H1 (cell line): ENCODE results near the gene EVX2. TPM values are rescaled to one million over a fixed set of nuclear protein-coding genes. Genes with fewer than 3 reads are reported as not detected.

Source experiments
- CTCF ChIA-PET: fragments of 300-600 bp; sonication (Branson Sonifier 250); formaldehyde crosslinking; loops from one replicate; lab custom pipeline; 2021; ENCODE audit not compliant: partially characterized antibody; lab: Charles Lee
- POLR2A ChIA-PET: fragments of 300-600 bp; sonication (Branson Sonifier 250); formaldehyde crosslinking; loops from one replicate; lab custom pipeline; 2021; ENCODE audit warnings: inconsistent platforms; ENCODE audit not compliant: partially characterized antibody; lab: Charles Lee
- DNase-seq, 2 experiments: peaks; one replicate each; pipeline versions ENCODE4 v3.0.0 to v3.0.0-alpha.2; 2010 to 2022; ENCODE audit warnings: low spot score in 2 of 2, low read depth in 1 of 2, mixed read lengths in 1 of 2
- FAIRE-seq: peaks from 2 replicates; lab custom pipeline; 2011; peaks lifted over from hg19 to GRCh38; lab: Jason Lieb, UNC
- H2AFZ ChIP-seq: 2 replicates; pipeline ENCODE4 v1.8.1; 2012; ENCODE audit warnings: low read length, inconsistent platforms
- H2AK5ac ChIP-seq: 2 replicates; pipeline ENCODE4 v1.6.1; 2013; ENCODE audit warnings: low read depth, low read length
- H2BK120ac ChIP-seq: replicated peaks from 2 replicates; pipeline ENCODE3; 2013; ENCODE audit warnings: low read depth, low read length, inconsistent platforms
- H2BK12ac ChIP-seq: 2 replicates; pipeline ENCODE4 v1.6.1; 2013; ENCODE audit warnings: low read depth, low read length
- H2BK15ac ChIP-seq: 2 replicates; pipeline ENCODE4 v1.6.1; 2013; ENCODE audit warnings: low read length
- H2BK20ac ChIP-seq: 2 replicates; pipeline ENCODE4 v1.6.1; 2013; ENCODE audit warnings: low read length
- H2BK5ac ChIP-seq: 2 replicates; pipeline ENCODE4 v1.6.1; 2013; ENCODE audit warnings: low read depth, low read length
- H3K14ac ChIP-seq: 2 replicates; pipeline ENCODE4 v1.6.1; 2013; ENCODE audit warnings: inconsistent platforms; ENCODE audit not compliant: insufficient read length
- H3K18ac ChIP-seq: 2 replicates; pipeline ENCODE4 v1.6.1; 2013; ENCODE audit warnings: low read length; ENCODE audit errors: extremely low read depth
- H3K23ac ChIP-seq: 2 replicates; pipeline ENCODE4 v1.6.1; 2013; ENCODE audit warnings: inconsistent platforms; ENCODE audit not compliant: insufficient read length
- H3K23me2 ChIP-seq: 2 replicates; pipeline ENCODE4 v1.6.1; 2013; ENCODE audit warnings: low read depth, low read length
- H3K27ac ChIP-seq: 2 replicates; pipeline ENCODE4 v1.6.1; 2011; ENCODE audit warnings: low read depth, low read length, inconsistent platforms
- H3K27me3 ChIP-seq, 4 experiments: replicated peaks in 1 of 4; 1 replicate in 1 of 4; 2 replicates in 3 of 4; pipeline versions ENCODE4 v1.6.1 to v1.8.1; 2011 to 2013; ENCODE audit warnings: low read length in 3 of 4, mild to moderate bottlenecking in 3 of 4, inconsistent platforms in 2 of 4, mixed read lengths in 2 of 4, moderate library complexity in 1 of 4; ENCODE audit not compliant: control insufficient read depth in 3 of 4, insufficient read depth in 3 of 4; ENCODE audit errors: extremely low read depth in 1 of 4
- H3K36me3 ChIP-seq, 4 experiments: 2 replicates each; pipeline versions ENCODE4 v1.6.1 to v1.8.1; 2011 to 2013; ENCODE audit warnings: mild to moderate bottlenecking in 4 of 4, low read length in 3 of 4, moderate library complexity in 2 of 4, control low read depth in 1 of 4, inconsistent platforms in 1 of 4; ENCODE audit not compliant: insufficient read depth in 4 of 4, control insufficient read depth in 2 of 4
- H3K4ac ChIP-seq: replicated peaks from 2 replicates; pipeline ENCODE3; 2013; ENCODE audit warnings: low read length, low read depth, mixed read lengths, inconsistent platforms; ENCODE audit not compliant: insufficient read length
- H3K4me1 ChIP-seq, 4 experiments: replicated peaks in 1 of 4; 1 replicate in 1 of 4; 2 replicates in 3 of 4; pipeline versions ENCODE4 v1.6.1 to v1.8.1; 2011 to 2013; ENCODE audit warnings: low read length in 3 of 4, inconsistent platforms in 2 of 4, mixed read lengths in 1 of 4; ENCODE audit not compliant: insufficient read depth in 4 of 4, control insufficient read depth in 3 of 4
- H3K4me2 ChIP-seq, 2 experiments: 2 replicates each; pipeline versions ENCODE4 v1.6.1 to v1.8.1; 2011 to 2013; ENCODE audit warnings: low read depth in 2 of 2, low read length in 2 of 2, control low read depth in 1 of 2, inconsistent platforms in 1 of 2, mild to moderate bottlenecking in 1 of 2; ENCODE audit not compliant: insufficient read depth in 1 of 2
- H3K4me3 ChIP-seq, 4 experiments: fragments of 200-600, 300-600 bp in 1 of 4; sonication (generic), shearing (Covaris generic), sonication (Bioruptor Twin) in 1 of 4; 2 replicates each; pipeline versions ENCODE4 v1.5.1 to v1.8.1; 2011 to 2016; ENCODE audit warnings: low read length in 4 of 4, low read depth in 3 of 4, control low read depth in 2 of 4, inconsistent platforms in 2 of 4, mild to moderate bottlenecking in 2 of 4, mixed read lengths in 1 of 4, moderate library complexity in 1 of 4; ENCODE audit not compliant: insufficient read depth in 2 of 4; ENCODE audit errors: extremely low read depth in 1 of 4
- H3K56ac ChIP-seq: replicated peaks from 2 replicates; pipeline ENCODE3; 2013; ENCODE audit warnings: low read depth, mild to moderate bottlenecking, mixed read lengths, low read length, inconsistent platforms; ENCODE audit not compliant: insufficient read length
- H3K79me1 ChIP-seq: 2 replicates; pipeline ENCODE4 v1.6.1; 2013; ENCODE audit warnings: low read depth, low read length, control low read depth
- H3K79me2 ChIP-seq, 2 experiments: 2 replicates each; pipeline versions ENCODE4 v1.6.1 to v1.8.1; 2012 to 2013; ENCODE audit warnings: low read length in 2 of 2, mild to moderate bottlenecking in 2 of 2, inconsistent platforms in 1 of 2; ENCODE audit not compliant: insufficient read depth in 2 of 2, control insufficient read depth in 1 of 2
- H3K9ac ChIP-seq, 4 experiments: replicated peaks in 1 of 4; 1 replicate in 1 of 4; 2 replicates in 3 of 4; pipeline versions ENCODE4 v1.6.1 to v1.8.1; 2011 to 2013; ENCODE audit warnings: low read depth in 3 of 4, low read length in 3 of 4, control low read depth in 2 of 4, mild to moderate bottlenecking in 2 of 4, moderate library complexity in 2 of 4, inconsistent platforms in 1 of 4; ENCODE audit errors: extremely low read depth in 1 of 4
- H3K9me3 ChIP-seq, 2 experiments: 2 replicates each; pipeline versions ENCODE4 v1.6.1 to v1.8.1; 2012 to 2013; ENCODE audit warnings: mild to moderate bottlenecking in 2 of 2, moderate library complexity in 2 of 2, control low read depth in 1 of 2, inconsistent platforms in 1 of 2, low read depth in 1 of 2, low read length in 1 of 2, mixed read lengths in 1 of 2; ENCODE audit not compliant: insufficient read depth in 2 of 2
- H4K20me1 ChIP-seq, 2 experiments: replicated peaks in 1 of 2; 2 replicates each; pipeline versions ENCODE3 to v1.8.1; 2011 to 2013; ENCODE audit warnings: inconsistent platforms in 2 of 2, low read length in 2 of 2, mild to moderate bottlenecking in 1 of 2; ENCODE audit not compliant: insufficient read depth in 2 of 2, control insufficient read depth in 1 of 2
- H4K5ac ChIP-seq: 2 replicates; pipeline ENCODE4 v1.6.1; 2013; ENCODE audit warnings: low read length, low read depth, mixed read lengths, inconsistent platforms; ENCODE audit not compliant: insufficient read length
- H4K8ac ChIP-seq: 2 replicates; pipeline ENCODE4 v1.8.0; 2013; ENCODE audit warnings: mild to moderate bottlenecking, moderate library complexity, low read length, inconsistent platforms; ENCODE audit not compliant: insufficient read depth; ENCODE audit errors: extremely low read depth
- H4K91ac ChIP-seq: replicated peaks from 2 replicates; pipeline ENCODE3; 2013; ENCODE audit warnings: low read length, mixed read lengths, inconsistent platforms; ENCODE audit not compliant: insufficient read length
- ASH2L ChIP-seq: fragments of 200-600, 300-600 bp; sonication (generic); IDR thresholded peaks from one replicate; pipeline ENCODE4 v1.7.1; 2017; ENCODE audit warnings: low read length
- BCL11A ChIP-seq, 2 experiments: IDR thresholded peaks; one replicate each; pipeline ENCODE4 v1.6.1; 2011; ENCODE audit warnings: low read depth in 2 of 2, low read length in 2 of 2, mild to moderate bottlenecking in 2 of 2
- CBX8 ChIP-seq: fragments of 300-800, 300-1000 bp; sonication (generic); IDR thresholded peaks from 2 replicates; pipeline ENCODE4 v1.7.1; 2016; ENCODE audit warnings: low read depth, low read length, borderline replicate concordance
- CHD1 ChIP-seq: IDR thresholded peaks from 2 replicates; pipeline ENCODE4 v1.6.1; 2012; ENCODE audit warnings: low read depth, low read length, improper control_type of control experiment
- EP300 ChIP-seq, 2 experiments: IDR thresholded peaks; 1 replicate in 1 of 2; 2 replicates in 1 of 2; pipeline ENCODE4 v1.6.1; 2011 to 2012; ENCODE audit warnings: low read depth in 2 of 2, low read length in 2 of 2, mild to moderate bottlenecking in 2 of 2, borderline replicate concordance in 1 of 2, inconsistent platforms in 1 of 2, moderate library complexity in 1 of 2
- HDAC2 ChIP-seq, 2 experiments: fragments of 300-600 bp in 1 of 2; sonication (generic) in 1 of 2; IDR thresholded peaks; 2 replicates each; pipeline ENCODE4 v1.6.1; 2011 to 2012; ENCODE audit warnings: low read depth in 2 of 2, low read length in 2 of 2, mild to moderate bottlenecking in 2 of 2, moderate library complexity in 2 of 2, borderline replicate concordance in 1 of 2, inconsistent platforms in 1 of 2
- HDAC6 ChIP-seq: IDR thresholded peaks from one replicate; pipeline ENCODE4 v1.7.1; 2012; ENCODE audit warnings: low read depth, mild to moderate bottlenecking, inconsistent platforms, low read length, moderate library complexity
- MAFK ChIP-seq: IDR thresholded peaks from 2 replicates; pipeline ENCODE4 v1.6.1; 2012; ENCODE audit warnings: low read depth, mild to moderate bottlenecking, improper control_type of control experiment, low read length
- RFX5 ChIP-seq: IDR thresholded peaks from 2 replicates; pipeline ENCODE4 v1.6.1; 2011; ENCODE audit warnings: low read depth, low read length, improper control_type of control experiment, borderline replicate concordance
- SIX5 ChIP-seq: IDR thresholded peaks from 2 replicates; pipeline ENCODE4 v1.6.1; 2011; ENCODE audit warnings: mild to moderate bottlenecking, low read depth, low read length
- SP2 ChIP-seq: IDR thresholded peaks from 2 replicates; pipeline ENCODE4 v1.6.1; 2012; ENCODE audit warnings: mild to moderate bottlenecking, low read length, inconsistent platforms
- SUZ12 ChIP-seq: fragments of 200-600 bp; sonication (generic); IDR thresholded peaks from 2 replicates; pipeline ENCODE4 v1.6.1; 2012; ENCODE audit warnings: mild to moderate bottlenecking, inconsistent platforms, low read length, moderate library complexity, mixed read lengths
- ZNF274 ChIP-seq: IDR thresholded peaks from 2 replicates; pipeline ENCODE4 v1.7.0; 2012; ENCODE audit warnings: low read length, borderline replicate concordance; ENCODE audit errors: extremely low read depth
- WGBS, 2 experiments: shearing (Covaris generic) in 1 of 2; methylation state at CpG; one replicate each; pipeline versions ENCODE4 v1.1.6 to v1.1.7; 2013 to 2015; ENCODE audit warnings: low lambda C conversion rate in 2 of 2, mixed read lengths in 2 of 2, inconsistent platforms in 1 of 2, low coverage in 1 of 2, missing lambda C conversion rate in 1 of 2; ENCODE audit not compliant: insufficient replicate concordance in 2 of 2, insufficient coverage in 1 of 2, insufficient read length in 1 of 2; ENCODE audit errors: extremely low coverage in 1 of 2, missing lambda C conversion rate in 1 of 2; 5-methylcytosine and 5-hydroxymethylcytosine counted together
- polyA plus RNA-seq, 7 experiments: library from polyadenylated mRNA; depleted of rRNA in 3 of 7; stranded (reverse) in 5 of 7; unstranded in 2 of 7; fragments of >200 nt in 5 of 7; fragments of 200-250 nt in 2 of 7; gene quantifications; 1 replicate in 5 of 7; 2 replicates in 1 of 7; 4 replicates in 1 of 7; pipeline versions ENCODE4 v1.2.1 to v1.2.3, GENCODE V29; 2011 to 2013; ENCODE audit warnings: missing spikeins in 2 of 7, mixed read lengths in 2 of 7
- total RNA-seq: library from RNA; stranded (reverse); fragmentation: NEBNext Ultra II Directional; extraction: Animal tissue kit (Norgen Biotek cat#: 25700); gene quantifications from 2 replicates; pipeline ENCODE4 v1.2.1, GENCODE V29; 2021

The EVX2 gene
- total and polyA plus RNA-seq, 2 of the 8 experiments (the other 6 are each of a cell fraction or from before 2014, with no cell fraction given), result not detected

- no peak overlapping the region for H2AFZ ChIP-seq
- 9% methylated on average over 30 of the region's 30 CpGs; no CpG with 5 or more reads in 1 of the 2 experiments for WGBS, 2 experiments
- H4K20me1 ChIP-seq, result peaks cover 10 to 16% of the 10 kb centered on the region in 2 experiments
- H2BK12ac ChIP-seq, result 0 out of 2 replicates have a peak overlapping the region, but pooled peaks have one; percentile 19
- H2BK15ac ChIP-seq, result peak overlapping the region; percentile 8; the same call in 1 of the 2 replicates
- no peak overlapping the region for H4K5ac ChIP-seq
- H3K18ac ChIP-seq, result no peak overlapping the region
- no peak overlapping the region for H3K4ac ChIP-seq
- no peaks in the 10 kb centered on the region for H3K79me2 ChIP-seq
- H2BK5ac ChIP-seq, result no peak overlapping the region
- peaks cover 0 to 4% (median 0%) of the 10 kb centered on the region in 4 experiments; a peak in 1 of 8 replicates for H3K36me3 ChIP-seq
- no peak overlapping the region for H3K27ac ChIP-seq
- H3K23ac ChIP-seq, result no peak overlapping the region
- H3K4me1 ChIP-seq, result peaks cover 3 to 20% (median 11%) of the 10 kb centered on the region in 4 experiments; a peak in 5 of 7 replicates
- POLR2A ChIA-PET, result no interaction called here
- no peaks in the 10 kb centered on the region for H3K9me3 ChIP-seq
- no peaks in the 10 kb centered on the region for H3K79me1 ChIP-seq
- no peak overlapping the region for H3K9ac ChIP-seq
- peak overlapping the region in 2 of 4 experiments; percentile 14 to 54; a peak in 3 of 8 replicates for H3K4me3 ChIP-seq
- H3K14ac ChIP-seq, result no peak overlapping the region
- H3K23me2 ChIP-seq, result no peaks in the 10 kb centered on the region; the same call in 1 of the 2 replicates
- H3K56ac ChIP-seq, result no peak overlapping the region
- no peak overlapping the region for H2BK120ac ChIP-seq
- H3K27me3 ChIP-seq, result peaks cover 83 to 94% (median 87%) of the 10 kb centered on the region in 4 experiments
- peak in 1 of 2 experiments; percentile 55 for DNase-seq
- H2AK5ac ChIP-seq, result no peak overlapping the region
- peak overlapping the region; percentile 53 to 57 for H3K4me2 ChIP-seq
- no peak for FAIRE-seq
- H4K91ac ChIP-seq, result no peak overlapping the region
- peak overlapping the region; percentile 9; the same call in 1 of the 2 replicates for H4K8ac ChIP-seq
- CTCF ChIA-PET, result interaction anchor here (1.4 to 2.2 kb wide), 2 partner anchors 11 to 378 kb away, joined by 9 to 10 read pairs; no protein-coding TSS in a partner anchor
- H2BK20ac ChIP-seq, result no peak overlapping the region
- TF ChIP-seq SP2, result no peak
- TF ChIP-seq CBX8, result peak; percentile 10; the same call in 1 of the 2 replicates
- no peak for TF ChIP-seq SIX5
- peak; percentile 94 for TF ChIP-seq SUZ12
- no peak for TF ChIP-seq HDAC6
- no peak for TF ChIP-seq HDAC2 (IDR thresholded peaks at IDR 0.05; ENCODE audit: borderline replicate concordance in 1 of 2, low read depth in 2 of 2, low read length in 2 of 2)
- no peak for TF ChIP-seq RFX5
- TF ChIP-seq EP300 (IDR thresholded peaks at IDR 0.05; ENCODE audit: borderline replicate concordance in 1 of 2, low read depth in 2 of 2, low read length in 2 of 2), result no peak
- TF ChIP-seq ZNF274, result no peak
- peak; percentile 48 for TF ChIP-seq ASH2L
- no peak for TF ChIP-seq MAFK
- no peak for TF ChIP-seq CHD1
- no peak for TF ChIP-seq BCL11A (IDR thresholded peaks at IDR 0.05; ENCODE audit: low read depth in 2 of 2, low read length in 2 of 2)
These were observed 15.3 kb downstream of the EVX2 start for GRCh38 chr2:176068419-176068832.
